ENCODE results near the gene VAV2.

- TF ChIP-seq, protein P1, sequence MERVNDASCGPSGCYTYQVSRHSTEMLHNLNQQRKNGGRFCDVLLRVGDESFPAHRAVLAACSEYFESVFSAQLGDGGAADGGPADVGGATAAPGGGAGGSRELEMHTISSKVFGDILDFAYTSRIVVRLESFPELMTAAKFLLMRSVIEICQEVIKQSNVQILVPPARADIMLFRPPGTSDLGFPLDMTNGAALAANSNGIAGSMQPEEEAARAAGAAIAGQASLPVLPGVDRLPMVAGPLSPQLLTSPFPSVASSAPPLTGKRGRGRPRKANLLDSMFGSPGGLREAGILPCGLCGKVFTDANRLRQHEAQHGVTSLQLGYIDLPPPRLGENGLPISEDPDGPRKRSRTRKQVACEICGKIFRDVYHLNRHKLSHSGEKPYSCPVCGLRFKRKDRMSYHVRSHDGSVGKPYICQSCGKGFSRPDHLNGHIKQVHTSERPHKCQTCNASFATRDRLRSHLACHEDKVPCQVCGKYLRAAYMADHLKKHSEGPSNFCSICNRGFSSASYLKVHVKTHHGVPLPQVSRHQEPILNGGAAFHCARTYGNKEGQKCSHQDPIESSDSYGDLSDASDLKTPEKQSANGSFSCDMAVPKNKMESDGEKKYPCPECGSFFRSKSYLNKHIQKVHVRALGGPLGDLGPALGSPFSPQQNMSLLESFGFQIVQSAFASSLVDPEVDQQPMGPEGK (CRISPR knock-in tag; IDR thresholded peaks at IDR 0.05; ENCODE audit: borderline replicate concordance): no peak
- TF ChIP-seq ZFP3 (CRISPR knock-in tag; IDR thresholded peaks at IDR 0.05) (no peak), OSR1 (CRISPR knock-in tag; IDR thresholded peaks at IDR 0.05) (no peak), ISL1 (CRISPR knock-in tag; IDR thresholded peaks at IDR 0.05) (no peak), ZFP30 (CRISPR knock-in tag; IDR thresholded peaks at IDR 0.05) (no peak), GLIS3 (CRISPR knock-in tag; IDR thresholded peaks at IDR 0.05) (no peak), PPARA (CRISPR knock-in tag; IDR thresholded peaks at IDR 0.05; ENCODE audit: borderline replicate concordance) (no peak)
- TF ChIP-seq, protein P2, sequence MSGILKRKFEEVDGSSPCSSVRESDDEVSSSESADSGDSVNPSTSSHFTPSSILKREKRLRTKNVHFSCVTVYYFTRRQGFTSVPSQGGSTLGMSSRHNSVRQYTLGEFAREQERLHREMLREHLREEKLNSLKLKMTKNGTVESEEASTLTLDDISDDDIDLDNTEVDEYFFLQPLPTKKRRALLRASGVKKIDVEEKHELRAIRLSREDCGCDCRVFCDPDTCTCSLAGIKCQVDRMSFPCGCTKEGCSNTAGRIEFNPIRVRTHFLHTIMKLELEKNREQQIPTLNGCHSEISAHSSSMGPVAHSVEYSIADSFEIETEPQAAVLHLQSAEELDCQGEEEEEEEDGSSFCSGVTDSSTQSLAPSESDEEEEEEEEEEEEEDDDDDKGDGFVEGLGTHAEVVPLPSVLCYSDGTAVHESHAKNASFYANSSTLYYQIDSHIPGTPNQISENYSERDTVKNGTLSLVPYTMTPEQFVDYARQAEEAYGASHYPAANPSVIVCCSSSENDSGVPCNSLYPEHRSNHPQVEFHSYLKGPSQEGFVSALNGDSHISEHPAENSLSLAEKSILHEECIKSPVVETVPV (CRISPR knock-in tag; IDR thresholded peaks at IDR 0.05): no peak
- TF ChIP-seq, protein P3, sequence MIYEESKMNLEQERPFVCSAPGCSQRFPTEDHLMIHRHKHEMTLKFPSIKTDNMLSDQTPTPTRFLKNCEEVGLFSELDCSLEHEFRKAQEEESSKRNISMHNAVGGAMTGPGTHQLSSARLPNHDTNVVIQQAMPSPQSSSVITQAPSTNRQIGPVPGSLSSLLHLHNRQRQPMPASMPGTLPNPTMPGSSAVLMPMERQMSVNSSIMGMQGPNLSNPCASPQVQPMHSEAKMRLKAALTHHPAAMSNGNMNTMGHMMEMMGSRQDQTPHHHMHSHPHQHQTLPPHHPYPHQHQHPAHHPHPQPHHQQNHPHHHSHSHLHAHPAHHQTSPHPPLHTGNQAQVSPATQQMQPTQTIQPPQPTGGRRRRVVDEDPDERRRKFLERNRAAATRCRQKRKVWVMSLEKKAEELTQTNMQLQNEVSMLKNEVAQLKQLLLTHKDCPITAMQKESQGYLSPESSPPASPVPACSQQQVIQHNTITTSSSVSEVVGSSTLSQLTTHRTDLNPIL (CRISPR knock-in tag; IDR thresholded peaks at IDR 0.05; ENCODE audit: low read depth): no peak
Measured at GRCh38 chr9:134024214-134024792, 32.2 kb upstream of the VAV2 start.
